Measurements from ENCODE around the gene GPR176.

The GPR176 gene, protein sequence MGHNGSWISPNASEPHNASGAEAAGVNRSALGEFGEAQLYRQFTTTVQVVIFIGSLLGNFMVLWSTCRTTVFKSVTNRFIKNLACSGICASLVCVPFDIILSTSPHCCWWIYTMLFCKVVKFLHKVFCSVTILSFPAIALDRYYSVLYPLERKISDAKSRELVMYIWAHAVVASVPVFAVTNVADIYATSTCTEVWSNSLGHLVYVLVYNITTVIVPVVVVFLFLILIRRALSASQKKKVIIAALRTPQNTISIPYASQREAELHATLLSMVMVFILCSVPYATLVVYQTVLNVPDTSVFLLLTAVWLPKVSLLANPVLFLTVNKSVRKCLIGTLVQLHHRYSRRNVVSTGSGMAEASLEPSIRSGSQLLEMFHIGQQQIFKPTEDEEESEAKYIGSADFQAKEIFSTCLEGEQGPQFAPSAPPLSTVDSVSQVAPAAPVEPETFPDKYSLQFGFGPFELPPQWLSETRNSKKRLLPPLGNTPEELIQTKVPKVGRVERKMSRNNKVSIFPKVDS

DNA sequence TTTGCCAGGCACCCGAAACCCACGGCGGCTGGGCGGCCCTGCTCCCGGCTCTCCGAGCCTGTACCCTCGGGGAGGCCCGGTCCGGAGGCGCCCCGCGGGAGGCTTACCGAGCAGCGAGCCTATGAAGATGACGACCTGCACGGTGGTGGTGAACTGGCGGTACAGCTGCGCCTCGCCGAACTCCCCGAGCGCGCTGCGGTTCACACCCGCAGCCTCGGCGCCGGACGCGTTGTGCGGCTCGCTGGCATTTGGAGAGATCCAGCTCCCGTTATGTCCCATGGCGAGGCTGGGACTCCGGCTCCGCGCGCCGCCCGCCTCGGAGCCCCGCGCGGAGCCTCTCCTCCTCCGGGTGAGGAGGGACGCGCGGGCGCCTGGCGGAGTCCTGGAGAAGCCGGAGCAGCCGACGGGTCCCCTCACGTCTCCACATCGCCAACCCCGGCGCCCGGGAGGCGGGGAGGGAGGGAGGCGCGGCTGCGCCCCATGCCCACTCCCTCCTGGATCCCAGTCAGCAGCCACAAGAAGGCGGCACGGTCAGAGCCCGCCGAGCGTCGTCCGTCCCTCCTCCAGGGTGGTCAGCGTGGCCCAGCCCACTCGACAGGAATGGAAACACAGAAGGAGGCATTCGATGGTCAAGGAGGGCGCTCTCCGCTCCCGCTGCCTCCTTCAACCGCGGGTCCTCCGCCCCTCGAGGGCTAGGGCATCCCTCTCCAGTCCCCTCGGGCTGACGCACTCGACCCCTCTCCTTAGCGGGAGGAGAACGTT is at the start of gene GPR176:
Gene GPR176, minus strand, starts transcription at position 519 of the 762 bp plus-strand sequence. Its CDS starts 240 bp downstream, at position 279.
- Histone ChIP-seq H3K9me3 (ENCODE audit: control insufficient read depth in 5 of 5, low read length in 5 of 5) (no peaks in the 10 kb centered on the region), H3K4me1 (ENCODE audit: control insufficient read depth in 5 of 5, insufficient read depth in 5 of 5, low read length in 5 of 5) (peaks cover 0 to 21% (median 18%) of the 10 kb centered on the region in 5 donors), H3K36me3 (ENCODE audit: control insufficient read depth in 5 of 5, insufficient read depth in 5 of 5, low read length in 5 of 5) (no peaks in the 10 kb centered on the region), H3K4me3 (ENCODE audit: low read depth in 1 of 5, low read length in 5 of 5) (peak within 1 kb of the TSS; percentile 69 to 81 (median 81)), H3K9ac (ENCODE audit: low read length in 5 of 5) (peak within 1 kb of the TSS in 4 of 5 donors; percentile 53 to 76 (median 72)), H3K27me3 (ENCODE audit: control insufficient read depth in 5 of 5, insufficient read depth in 4 of 5, low read length in 5 of 5) (peaks cover 3 to 12% (median 10%) of the 10 kb centered on the region in 5 donors), H3K27ac (ENCODE audit: low read depth, low read length) (peak within 1 kb of the TSS; percentile 76)

- Histone ChIP-seq H3K4me1 (ENCODE audit: control insufficient read depth in 5 of 5, insufficient read depth in 5 of 5, low read length in 5 of 5) (peaks cover 0 to 3% (median 0%) of the 10 kb centered on the region in 5 donors), H3K27me3 (ENCODE audit: control insufficient read depth in 5 of 5, insufficient read depth in 4 of 5, low read length in 5 of 5) (no peaks in the 10 kb centered on the region), H3K4me3 (ENCODE audit: low read depth in 1 of 5, low read length in 5 of 5) (no peak overlapping the region), H3K36me3 (ENCODE audit: control insufficient read depth in 5 of 5, insufficient read depth in 5 of 5, low read length in 5 of 5) (peaks cover 36 to 54% (median 44%) of the 10 kb centered on the region in 5 donors), H3K9ac (ENCODE audit: low read length in 5 of 5) (no peak overlapping the region), H3K9me3 (ENCODE audit: control insufficient read depth in 5 of 5, low read length in 5 of 5) (no peaks in the 10 kb centered on the region), H3K27ac (ENCODE audit: low read depth, low read length) (no peak overlapping the region)
Measured at GRCh38 chr15:39969002-39969394, 48.9 kb upstream of the GPR176 start.

- no peak overlapping the region for H3K9ac ChIP-seq (ENCODE audit: low read length in 5 of 5)
- no peak overlapping the region for H3K4me3 ChIP-seq (ENCODE audit: low read depth in 1 of 5, low read length in 5 of 5)
- H3K27ac ChIP-seq (ENCODE audit: low read depth, low read length), result no peak overlapping the region
- H3K36me3 ChIP-seq (ENCODE audit: control insufficient read depth in 5 of 5, insufficient read depth in 5 of 5, low read length in 5 of 5), result peaks cover 33 to 48% (median 38%) of the 10 kb centered on the region in 5 donors
- H3K9me3 ChIP-seq (ENCODE audit: control insufficient read depth in 5 of 5, low read length in 5 of 5), result no peaks in the 10 kb centered on the region
- no peaks in the 10 kb centered on the region for H3K27me3 ChIP-seq (ENCODE audit: control insufficient read depth in 5 of 5, insufficient read depth in 4 of 5, low read length in 5 of 5)
- H3K4me1 ChIP-seq (ENCODE audit: control insufficient read depth in 5 of 5, insufficient read depth in 5 of 5, low read length in 5 of 5), result peaks cover 0 to 3% (median 0%) of the 10 kb centered on the region in 5 donors
Measured at GRCh38 chr15:39968273-39969001, 48.4 kb upstream of the GPR176 start.

DNA sequence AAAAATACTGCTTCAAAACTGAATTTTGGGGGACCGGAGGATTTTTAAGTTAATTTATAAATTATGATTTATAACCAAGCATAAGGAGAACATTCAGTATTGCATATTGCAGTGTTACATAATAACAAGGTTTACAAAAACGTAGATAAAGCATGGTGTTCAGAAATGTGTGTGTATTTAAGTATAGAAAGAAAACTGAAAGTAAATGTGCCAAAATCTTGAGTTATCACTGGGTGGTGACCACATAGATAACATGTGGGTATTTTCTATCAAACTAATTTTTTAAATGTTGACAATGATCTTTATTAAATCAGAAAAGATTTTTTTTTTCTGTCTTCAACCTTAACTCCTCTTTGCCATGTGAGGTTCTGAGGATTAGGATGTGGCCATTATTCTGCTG is 46.5 kb upstream of the GPR176 start:
- Histone ChIP-seq H3K36me3 (ENCODE audit: control insufficient read depth in 5 of 5, insufficient read depth in 5 of 5, low read length in 5 of 5) (peaks cover 38 to 54% (median 46%) of the 10 kb centered on the region in 5 donors), H3K9me3 (ENCODE audit: control insufficient read depth in 5 of 5, low read length in 5 of 5) (no peaks in the 10 kb centered on the region), H3K4me1 (ENCODE audit: control insufficient read depth in 5 of 5, insufficient read depth in 5 of 5, low read length in 5 of 5) (peaks cover 0 to 3% (median 0%) of the 10 kb centered on the region in 5 donors), H3K4me3 (ENCODE audit: low read depth in 1 of 5, low read length in 5 of 5) (no peak overlapping the region), H3K27me3 (ENCODE audit: control insufficient read depth in 5 of 5, insufficient read depth in 4 of 5, low read length in 5 of 5) (no peaks in the 10 kb centered on the region), H3K27ac (ENCODE audit: low read depth, low read length) (no peak overlapping the region), H3K9ac (ENCODE audit: low read length in 5 of 5) (no peak overlapping the region)

GRCh38 chr15:39963786-39964185 is 43.7 kb upstream of the GPR176 start:
- no peak overlapping the region for H3K4me3 ChIP-seq (ENCODE audit: low read depth in 1 of 5, low read length in 5 of 5)
- H3K27me3 ChIP-seq (ENCODE audit: control insufficient read depth in 5 of 5, insufficient read depth in 4 of 5, low read length in 5 of 5), result no peaks in the 10 kb centered on the region
- no peak overlapping the region for H3K27ac ChIP-seq (ENCODE audit: low read depth, low read length)
- peaks cover 0 to 3% (median 0%) of the 10 kb centered on the region in 5 donors for H3K4me1 ChIP-seq (ENCODE audit: control insufficient read depth in 5 of 5, insufficient read depth in 5 of 5, low read length in 5 of 5)
- no peak overlapping the region for H3K9ac ChIP-seq (ENCODE audit: low read length in 5 of 5)
- H3K36me3 ChIP-seq (ENCODE audit: control insufficient read depth in 5 of 5, insufficient read depth in 5 of 5, low read length in 5 of 5), result peaks cover 36 to 61% (median 52%) of the 10 kb centered on the region in 5 donors
- H3K9me3 ChIP-seq (ENCODE audit: control insufficient read depth in 5 of 5, low read length in 5 of 5), result no peaks in the 10 kb centered on the region

- Histone ChIP-seq H3K27me3 (ENCODE audit: control insufficient read depth in 5 of 5, insufficient read depth in 4 of 5, low read length in 5 of 5) (no peaks in the 10 kb centered on the region), H3K4me1 (ENCODE audit: control insufficient read depth in 5 of 5, insufficient read depth in 5 of 5, low read length in 5 of 5) (peaks cover 0 to 3% (median 0%) of the 10 kb centered on the region in 5 donors), H3K27ac (ENCODE audit: low read depth, low read length) (no peak overlapping the region), H3K9me3 (ENCODE audit: control insufficient read depth in 5 of 5, low read length in 5 of 5) (no peaks in the 10 kb centered on the region), H3K4me3 (ENCODE audit: low read depth in 1 of 5, low read length in 5 of 5) (no peak overlapping the region), H3K36me3 (ENCODE audit: control insufficient read depth in 5 of 5, insufficient read depth in 5 of 5, low read length in 5 of 5) (peaks cover 34 to 62% (median 53%) of the 10 kb centered on the region in 5 donors), H3K9ac (ENCODE audit: low read length in 5 of 5) (no peak overlapping the region)
Measured at GRCh38 chr15:39961051-39961450, 41.0 kb upstream of the GPR176 start.

- Histone ChIP-seq H3K36me3 (ENCODE audit: control insufficient read depth in 5 of 5, insufficient read depth in 5 of 5, low read length in 5 of 5) (peaks cover 34 to 62% (median 50%) of the 10 kb centered on the region in 5 donors), H3K9me3 (ENCODE audit: control insufficient read depth in 5 of 5, low read length in 5 of 5) (no peaks in the 10 kb centered on the region), H3K27ac (ENCODE audit: low read depth, low read length) (no peak overlapping the region), H3K9ac (ENCODE audit: low read length in 5 of 5) (no peak overlapping the region), H3K4me1 (ENCODE audit: control insufficient read depth in 5 of 5, insufficient read depth in 5 of 5, low read length in 5 of 5) (peaks cover 0 to 3% (median 0%) of the 10 kb centered on the region in 5 donors), H3K27me3 (ENCODE audit: control insufficient read depth in 5 of 5, insufficient read depth in 4 of 5, low read length in 5 of 5) (no peaks in the 10 kb centered on the region), H3K4me3 (ENCODE audit: low read depth in 1 of 5, low read length in 5 of 5) (peak overlapping the region in 1 of 5 donors; percentile 22)
Measured at GRCh38 chr15:39960411-39960810, 40.3 kb upstream of the GPR176 start.

DNA sequence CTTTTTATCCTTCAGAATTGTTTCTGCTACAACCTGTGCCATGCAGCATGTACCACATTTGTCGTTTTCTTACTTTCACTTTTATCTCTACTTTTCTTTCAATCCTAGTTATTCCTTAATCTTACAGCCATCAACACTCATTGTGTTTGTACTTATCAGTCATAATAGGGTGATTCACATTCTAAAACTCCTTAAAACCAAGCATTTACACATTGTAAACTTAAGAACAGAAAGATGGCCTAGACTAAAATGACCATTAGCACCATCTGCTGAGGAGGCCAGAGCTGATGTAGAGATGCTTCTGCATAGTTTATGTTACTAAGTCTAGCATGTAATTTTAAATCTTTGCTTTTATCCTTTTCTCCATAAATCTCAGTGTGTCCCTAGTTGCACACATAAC is 39.3 kb upstream of the GPR176 start:
- Histone ChIP-seq H3K27ac (ENCODE audit: low read depth, low read length) (no peak overlapping the region), H3K4me3 (ENCODE audit: low read depth in 1 of 5, low read length in 5 of 5) (no peak overlapping the region), H3K4me1 (ENCODE audit: control insufficient read depth in 5 of 5, insufficient read depth in 5 of 5, low read length in 5 of 5) (peaks cover 0 to 3% (median 0%) of the 10 kb centered on the region in 5 donors), H3K36me3 (ENCODE audit: control insufficient read depth in 5 of 5, insufficient read depth in 5 of 5, low read length in 5 of 5) (peaks cover 40 to 64% (median 56%) of the 10 kb centered on the region in 5 donors), H3K9me3 (ENCODE audit: control insufficient read depth in 5 of 5, low read length in 5 of 5) (no peaks in the 10 kb centered on the region), H3K27me3 (ENCODE audit: control insufficient read depth in 5 of 5, insufficient read depth in 4 of 5, low read length in 5 of 5) (no peaks in the 10 kb centered on the region), H3K9ac (ENCODE audit: low read length in 5 of 5) (no peak overlapping the region)

- H3K4me3 ChIP-seq (ENCODE audit: low read depth in 1 of 5, low read length in 5 of 5), result no peak overlapping the region
- peaks cover 0 to 3% (median 0%) of the 10 kb centered on the region in 5 donors for H3K4me1 ChIP-seq (ENCODE audit: control insufficient read depth in 5 of 5, insufficient read depth in 5 of 5, low read length in 5 of 5)
- H3K27ac ChIP-seq (ENCODE audit: low read depth, low read length), result no peak overlapping the region
- peaks cover 51 to 73% (median 59%) of the 10 kb centered on the region in 5 donors for H3K36me3 ChIP-seq (ENCODE audit: control insufficient read depth in 5 of 5, insufficient read depth in 5 of 5, low read length in 5 of 5)
- H3K9me3 ChIP-seq (ENCODE audit: control insufficient read depth in 5 of 5, low read length in 5 of 5), result no peaks in the 10 kb centered on the region
- H3K27me3 ChIP-seq (ENCODE audit: control insufficient read depth in 5 of 5, insufficient read depth in 4 of 5, low read length in 5 of 5), result no peaks in the 10 kb centered on the region
- H3K9ac ChIP-seq (ENCODE audit: low read length in 5 of 5), result no peak overlapping the region
Measured at GRCh38 chr15:39957481-39957880, 37.4 kb upstream of the GPR176 start.

Measured in subcutaneous abdominal adipose tissue (tissue), 5 donors.